Stimulated activated CD4-positive, alpha-beta T cell treated with anti-CD3 and anti-CD28 coated beads, TNF-alpha, amount 100 ng/mL, for 24 hours (primary cell): ENCODE results near the gene GJB5.
A peak's percentile ranks its signal among the peaks of the same experiment; 100 is the strongest.
"Not testable (repeated sequence)": the region's sequence is repeated elsewhere in the genome, so short reads cannot be mapped to it uniquely, and the experiment has no call there.

ENCODE experiments used
- DNase-seq, 3 experiments: peaks; one replicate each; pipeline ENCODE4 v3.0.0-alpha.2; 2020; ENCODE audit warnings: low read depth in 3 of 3

GJB5 gene

DNA sequence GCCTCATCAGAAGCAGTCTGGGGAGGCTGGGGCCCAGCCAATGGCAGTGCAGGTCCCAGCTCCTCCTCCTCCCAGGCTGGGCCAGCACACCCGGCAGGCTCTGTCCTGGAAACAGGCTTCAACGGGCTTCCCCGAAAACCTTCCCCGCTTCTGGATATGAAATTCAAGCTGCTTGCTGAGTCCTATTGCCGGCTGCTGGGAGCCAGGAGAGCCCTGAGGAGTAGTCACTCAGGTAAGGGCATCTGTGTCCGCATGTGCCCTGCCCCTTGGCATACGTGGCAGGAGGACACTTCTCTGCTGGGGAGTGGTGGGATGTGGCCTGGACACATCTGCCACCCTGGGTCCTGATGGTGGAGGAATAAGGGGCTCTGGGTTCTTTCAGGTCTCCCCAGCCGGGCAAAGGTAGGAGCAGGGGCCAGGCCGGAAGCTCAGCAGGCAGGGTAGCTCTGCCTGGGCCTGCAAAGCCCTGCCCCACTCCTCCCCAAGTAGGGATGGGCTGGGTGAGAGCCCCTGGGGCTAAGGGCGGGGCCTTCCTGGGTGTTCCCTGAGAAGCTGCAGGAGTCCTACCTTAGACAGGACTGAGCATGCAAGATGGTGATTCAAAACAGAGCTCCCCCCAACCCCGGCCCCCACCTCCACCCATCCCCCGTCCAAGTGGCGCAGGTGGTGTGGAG, at the start of gene GJB5:
Gene GJB5, plus strand, starts transcription at position 84 of the 674 bp plus-strand sequence. CDS start 2,284 bp downstream, outside the sequence.
- DNase-seq, result no peak

DNA sequence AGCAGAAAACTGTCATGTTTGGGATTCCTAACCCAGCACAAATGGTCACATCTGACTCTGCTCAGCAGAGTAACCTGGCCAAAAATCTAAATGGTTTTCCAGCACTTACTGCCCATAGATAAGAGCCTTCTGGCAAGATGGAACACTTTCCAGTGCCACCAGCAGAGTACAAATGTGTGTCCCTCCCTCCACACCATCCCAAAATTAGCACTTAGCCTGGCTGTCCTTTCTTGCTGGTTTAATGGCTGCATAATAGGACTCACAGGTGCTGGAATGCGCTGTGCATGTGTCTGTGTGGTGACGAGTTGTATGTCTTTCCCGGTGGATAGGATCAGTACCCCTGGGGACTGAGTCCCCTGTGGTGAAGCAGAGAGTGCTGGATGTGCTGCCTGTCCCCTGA, 49.8 kb upstream of the GJB5 start:
- no peak for DNase-seq

DNA sequence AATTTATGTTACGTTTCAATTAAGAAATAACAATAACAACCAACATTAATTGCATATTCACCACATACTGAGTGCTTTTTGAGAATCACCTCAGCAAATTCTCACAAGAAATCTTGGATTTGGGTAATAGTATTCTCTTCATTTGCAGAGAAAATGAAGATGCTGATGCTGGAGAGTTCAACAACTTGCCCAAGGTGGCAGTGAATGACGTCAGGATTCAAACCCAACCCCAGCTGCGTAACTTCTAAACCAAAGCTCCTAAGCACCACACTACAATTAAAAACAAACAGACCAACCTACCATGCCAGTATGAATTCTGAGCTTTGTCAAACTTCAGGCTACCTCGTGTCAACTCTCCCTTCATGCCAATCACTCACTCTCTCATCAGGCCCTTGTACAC, 46.7 kb upstream of the GJB5 start:
- DNase-seq, result no peak

DNA sequence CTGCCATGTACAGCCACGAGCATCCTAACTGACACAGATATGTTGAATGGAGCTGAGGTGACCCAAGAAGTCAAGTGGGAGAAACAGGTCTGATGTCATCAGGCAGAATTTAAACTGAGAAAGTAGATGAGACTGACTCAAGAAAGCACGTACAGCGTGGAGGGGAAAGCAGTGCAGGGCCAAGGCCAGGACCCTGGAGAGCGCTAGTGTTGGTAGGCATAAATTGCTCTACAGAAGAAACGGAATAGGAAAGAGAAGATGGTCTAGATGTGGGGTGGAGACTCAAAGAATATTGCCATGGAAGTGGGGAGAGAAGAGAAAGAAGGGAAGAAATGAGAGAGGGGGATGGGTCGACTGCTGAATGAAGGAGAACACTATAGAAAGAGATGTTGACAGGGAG, 45.3 kb upstream of the GJB5 start:
- DNase-seq, result no peak

DNA sequence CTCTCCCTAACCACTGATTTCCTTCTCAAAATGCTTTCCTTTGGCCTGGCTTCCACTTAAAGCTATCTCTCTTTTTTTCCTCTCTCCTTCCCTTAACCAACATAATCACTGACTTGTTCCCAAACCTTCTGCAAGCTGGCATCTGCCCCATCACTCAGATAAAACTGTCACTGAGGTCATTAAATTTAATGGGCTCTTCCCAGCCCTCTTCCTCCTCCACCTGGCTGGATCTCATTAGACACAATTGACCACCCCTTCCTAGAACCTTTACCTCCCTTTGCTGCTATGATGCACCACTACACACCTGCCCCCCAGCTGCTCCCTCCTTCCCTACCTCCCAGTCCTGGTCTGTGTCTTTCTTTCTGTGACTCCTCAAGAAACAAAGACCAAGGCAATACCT, 44.0 kb upstream of the GJB5 start:
- no peak for DNase-seq

DNA sequence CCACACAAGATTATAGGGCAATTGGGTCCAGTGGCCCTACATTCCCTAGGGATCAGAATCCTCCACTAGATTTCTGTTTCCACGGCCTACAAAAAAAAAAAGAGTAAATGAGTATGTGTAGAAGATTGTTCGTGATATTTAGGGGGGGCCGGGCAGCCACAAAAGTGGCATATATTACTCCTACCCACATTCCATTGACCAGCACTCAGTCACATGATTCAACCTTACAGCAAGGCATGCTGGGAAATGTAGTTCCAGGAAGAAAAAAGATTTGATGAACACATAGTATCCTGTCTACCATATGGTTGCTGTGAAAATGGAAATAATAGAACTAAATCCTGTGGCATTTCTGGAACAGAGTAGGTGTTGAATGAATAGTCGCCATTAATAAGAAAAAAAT, 43.4 kb upstream of the GJB5 start:
- no peak for DNase-seq

DNA sequence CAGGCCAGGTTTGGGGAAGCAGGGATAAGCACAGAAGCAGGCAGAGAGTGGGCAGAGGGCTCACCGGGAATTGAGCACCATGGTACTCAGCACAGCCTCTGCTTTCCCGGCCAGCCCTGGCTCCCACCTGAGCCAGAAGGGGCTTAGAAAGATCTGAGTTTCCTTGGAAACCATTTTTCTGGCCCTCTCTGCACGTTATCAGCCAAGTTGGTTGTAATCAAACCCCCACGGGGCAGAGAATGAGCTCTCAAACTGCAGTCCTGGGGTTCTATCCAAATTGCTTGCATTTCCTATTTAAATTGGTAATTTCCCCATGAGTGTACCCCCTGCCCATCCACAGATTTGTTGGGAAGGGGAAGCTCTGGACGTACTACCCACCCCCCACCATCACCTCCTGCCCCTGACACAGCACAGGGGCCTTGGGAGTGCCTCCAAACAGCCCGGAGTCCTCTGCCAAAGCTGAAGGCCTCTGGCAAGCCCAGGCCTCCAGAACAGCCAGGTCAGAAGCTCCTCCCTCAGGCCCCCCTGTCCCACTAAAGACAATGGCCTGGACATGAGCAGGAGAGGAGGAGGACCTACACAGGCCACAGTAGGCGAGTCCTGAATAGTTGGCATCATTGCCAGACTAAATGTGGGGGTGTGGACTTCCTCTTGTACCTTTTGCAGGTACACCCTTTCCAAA, 42.7 kb upstream of the GJB5 start:
- DNase-seq, result no peak

DNA sequence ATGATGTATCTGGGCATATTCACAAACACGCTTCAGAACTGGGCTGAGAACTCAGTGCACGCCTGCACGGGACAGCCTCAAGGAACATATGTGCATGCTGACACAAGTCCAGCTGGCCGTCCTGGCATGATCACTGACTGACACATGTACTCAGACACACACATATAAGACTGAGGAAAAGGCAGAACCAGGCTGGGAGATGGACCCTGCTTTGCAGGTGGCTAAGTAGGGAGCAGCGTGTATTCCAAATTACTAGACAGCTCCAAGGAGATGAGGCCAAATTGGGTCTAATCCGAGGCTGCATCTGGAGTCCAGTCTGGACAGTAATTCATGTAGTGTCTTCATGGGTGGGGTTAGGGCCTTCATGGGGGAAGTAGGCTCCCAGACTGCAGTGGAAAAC, 41.4 kb upstream of the GJB5 start:
- no peak for DNase-seq

DNA sequence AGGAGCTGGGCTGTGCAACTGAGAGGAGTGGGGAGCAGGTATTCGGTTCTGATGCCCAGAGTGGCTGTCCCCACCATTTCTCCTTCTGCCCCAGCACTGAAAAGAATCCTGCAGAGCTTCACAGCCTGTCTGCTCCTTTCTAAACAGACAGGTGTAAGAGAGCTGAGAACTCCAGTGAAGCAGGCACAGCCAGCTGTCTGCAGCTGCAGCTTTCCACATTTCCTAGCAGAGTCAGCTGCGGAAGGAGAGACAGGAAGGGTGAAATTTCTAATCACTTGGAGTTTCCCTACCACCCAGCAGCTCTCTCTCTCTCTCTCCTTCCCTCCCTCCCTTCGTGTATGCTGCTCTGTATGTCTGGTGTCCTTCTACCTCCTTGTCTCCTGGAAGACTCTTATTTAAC, 40.5 kb upstream of the GJB5 start:
- no peak for DNase-seq

DNA sequence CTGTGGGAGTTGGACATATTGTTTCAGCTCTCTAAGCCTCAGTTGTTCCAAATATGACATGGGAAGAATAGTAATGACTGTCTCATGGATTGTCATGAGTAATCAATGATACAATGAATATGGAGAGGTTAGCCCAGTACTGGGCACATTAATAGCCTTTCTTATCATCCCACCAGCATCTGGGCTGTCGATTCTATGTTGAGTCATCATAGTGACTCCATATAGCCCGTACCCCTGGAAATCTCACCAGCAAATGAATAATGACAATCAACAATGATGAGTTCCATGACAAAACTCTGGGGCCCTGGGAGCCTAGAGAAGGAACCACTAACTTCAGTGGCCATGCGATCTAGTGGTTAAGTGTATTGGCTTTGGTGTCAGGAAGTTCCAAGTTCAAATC, 39.7 kb upstream of the GJB5 start:
- DNase-seq, result no peak

DNA sequence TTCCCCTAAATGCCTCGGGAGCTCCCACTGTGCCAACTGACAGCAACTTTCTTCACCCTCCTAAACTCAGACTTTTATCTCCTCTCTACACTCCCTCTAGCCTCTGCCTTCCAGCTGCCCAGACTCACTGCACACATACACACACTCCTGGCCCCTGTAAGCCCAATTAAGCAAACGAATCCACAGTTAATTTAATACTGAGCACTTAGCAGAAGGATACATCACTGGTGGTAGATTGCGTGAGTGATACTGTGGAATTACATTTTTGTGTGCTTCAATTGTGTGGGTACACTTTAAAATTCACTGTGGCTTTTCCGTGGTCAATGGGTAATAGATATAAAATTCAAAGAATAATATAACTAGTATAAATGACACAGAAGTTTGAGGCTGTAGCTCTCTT, 33.6 kb upstream of the GJB5 start:
- DNase-seq, result no peak

DNA sequence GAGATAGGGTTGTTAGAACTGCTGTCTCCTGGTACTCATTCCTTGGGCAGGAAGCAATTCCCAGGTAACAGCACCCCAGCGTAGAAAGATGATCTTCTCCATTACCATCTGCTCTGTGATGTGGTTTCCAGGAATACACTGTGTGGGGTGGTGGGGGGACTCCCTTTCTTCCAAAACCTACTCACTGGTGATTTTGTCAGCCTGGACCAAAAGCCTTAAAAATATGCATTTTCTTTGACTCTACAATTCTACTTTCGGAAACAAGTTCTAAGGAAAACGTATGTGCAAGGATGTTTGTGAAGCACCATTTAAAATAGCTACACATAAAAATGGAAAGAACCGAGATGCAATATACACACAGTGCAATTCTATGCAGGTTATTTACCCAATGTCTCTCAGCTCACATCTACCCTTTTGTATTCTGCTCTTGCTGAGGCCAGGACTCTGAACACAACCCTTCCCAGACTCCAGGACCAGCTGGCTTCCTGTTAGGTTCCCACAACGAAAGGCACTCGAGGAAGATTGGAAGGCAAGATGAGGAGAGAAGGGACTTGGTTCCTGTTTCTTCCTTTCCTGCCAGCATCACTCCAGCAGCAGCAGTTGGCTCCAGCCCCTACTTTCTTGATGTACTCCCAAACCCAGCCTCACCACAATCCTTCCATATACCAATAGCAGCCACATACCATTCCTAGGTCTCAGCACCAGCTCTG, 33.0 kb upstream of the GJB5 start:
- DNase-seq, result no peak

DNA sequence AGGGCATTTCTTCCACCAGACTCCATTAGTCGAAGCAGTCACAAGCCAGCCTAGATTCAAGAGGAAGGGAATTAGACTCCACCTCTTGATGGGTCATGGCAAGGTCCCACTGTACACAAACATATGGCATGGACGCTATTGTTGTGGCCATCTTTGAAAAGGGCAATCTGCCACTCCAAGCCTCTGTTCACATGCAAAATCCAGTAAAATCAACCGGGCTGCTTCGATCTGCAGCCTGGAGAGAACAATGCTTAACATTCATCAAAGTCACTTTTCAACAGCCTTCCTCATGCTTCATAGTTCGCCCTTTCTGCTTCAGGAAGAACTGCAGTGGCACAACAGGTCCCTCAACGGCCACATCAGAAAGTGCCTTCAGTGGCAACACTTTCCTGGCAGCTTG, 28.0 kb upstream of the GJB5 start:
- DNase-seq, result no peak

DNA sequence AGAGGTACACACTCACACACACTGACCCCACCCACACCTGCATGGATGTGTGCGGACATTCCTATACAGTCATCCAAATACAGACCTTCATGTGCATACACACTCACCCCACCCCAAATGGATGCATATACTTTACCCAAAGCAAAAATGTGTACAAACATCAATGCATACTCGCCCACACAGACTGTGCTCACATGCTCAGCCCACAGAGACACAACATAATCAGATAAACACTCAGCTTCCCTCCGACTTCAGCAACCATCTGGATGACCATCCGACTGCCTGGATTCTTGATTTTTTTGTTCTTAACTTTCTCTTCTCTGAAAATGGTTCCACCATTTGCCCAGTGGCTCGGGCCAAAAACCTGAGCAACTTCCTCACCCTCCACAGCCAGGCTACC, 24.4 kb upstream of the GJB5 start:
- no peak for DNase-seq

DNA sequence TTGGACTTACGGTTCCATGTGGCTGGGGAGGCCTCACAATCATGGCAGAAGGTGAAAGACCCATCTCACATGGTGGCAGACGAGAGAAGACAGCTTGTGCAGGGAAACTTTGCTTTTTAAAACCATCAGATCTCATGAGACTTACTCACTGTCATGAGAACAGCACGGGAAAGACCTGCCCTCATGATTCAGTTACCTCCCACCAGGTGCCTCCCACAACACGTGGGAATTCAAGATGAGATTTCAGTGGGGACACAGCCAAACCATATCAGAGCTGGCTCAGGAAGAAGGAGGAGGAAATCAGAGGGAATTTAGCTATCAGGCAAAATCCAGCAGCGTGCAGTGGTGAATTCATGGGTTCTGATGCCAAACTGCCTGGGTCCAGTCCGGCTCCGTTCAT, 22.0 kb upstream of the GJB5 start:
- not testable (repeated sequence) for DNase-seq

DNA sequence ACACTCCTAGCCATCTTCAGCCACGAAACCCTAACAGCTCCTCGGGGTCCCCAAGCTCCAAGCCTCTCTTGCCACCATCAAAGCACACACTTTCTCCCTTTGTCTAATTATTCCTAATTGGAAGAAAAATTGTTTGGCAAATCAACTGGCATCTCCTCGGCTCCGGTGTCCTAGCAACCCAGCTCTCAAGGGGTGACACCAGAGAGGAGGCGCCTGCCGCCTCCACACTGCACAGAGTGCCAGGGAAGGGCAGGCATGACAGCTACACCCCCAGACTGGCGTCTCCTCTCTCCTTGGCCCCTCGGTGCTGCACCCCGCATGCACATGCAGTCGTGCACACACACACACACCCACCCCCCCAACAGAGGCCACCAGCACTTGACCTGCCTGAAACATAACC, 18.2 kb upstream of the GJB5 start:
- no peak for DNase-seq

DNA sequence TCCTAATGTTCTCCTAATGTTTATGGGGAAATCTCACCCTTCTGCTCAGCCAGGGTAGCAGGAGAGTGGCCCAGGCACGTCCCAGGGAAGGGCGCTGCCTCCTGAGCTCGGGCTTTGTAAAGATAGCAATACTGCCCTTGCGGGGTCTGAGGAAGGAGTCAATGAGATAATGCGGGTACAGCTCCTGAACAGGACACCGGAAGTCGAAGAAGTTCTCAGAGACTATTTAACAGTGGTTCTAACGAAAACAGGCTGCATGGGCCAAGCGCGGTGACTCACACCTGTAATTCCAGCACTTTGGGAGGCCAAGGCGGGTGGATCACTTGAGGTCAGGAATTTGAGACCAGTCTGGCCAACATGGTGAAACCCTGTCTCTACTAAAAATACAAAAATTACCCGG, 17.6 kb upstream of the GJB5 start:
- not testable (repeated sequence) for DNase-seq

DNA sequence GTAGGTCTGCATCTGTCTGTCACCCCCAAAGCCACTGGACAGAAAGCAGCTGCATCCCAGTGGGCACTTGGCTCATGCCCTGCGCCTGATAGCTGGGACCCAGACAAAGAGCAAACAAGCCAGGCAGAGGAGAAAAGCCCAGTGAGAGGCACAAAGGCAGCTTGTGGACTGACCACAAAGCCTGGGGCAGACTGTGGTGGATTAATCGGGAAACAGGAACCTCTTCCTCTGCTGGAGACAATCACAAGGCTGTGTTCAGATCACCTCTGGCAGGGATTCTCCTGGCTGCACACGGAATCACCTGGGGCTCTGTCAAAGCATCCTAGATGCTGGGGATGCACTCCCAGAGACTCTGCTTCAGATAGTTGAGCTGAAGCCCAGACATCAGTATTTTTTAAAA, 15.2 kb upstream of the GJB5 start:
- no peak for DNase-seq

DNA sequence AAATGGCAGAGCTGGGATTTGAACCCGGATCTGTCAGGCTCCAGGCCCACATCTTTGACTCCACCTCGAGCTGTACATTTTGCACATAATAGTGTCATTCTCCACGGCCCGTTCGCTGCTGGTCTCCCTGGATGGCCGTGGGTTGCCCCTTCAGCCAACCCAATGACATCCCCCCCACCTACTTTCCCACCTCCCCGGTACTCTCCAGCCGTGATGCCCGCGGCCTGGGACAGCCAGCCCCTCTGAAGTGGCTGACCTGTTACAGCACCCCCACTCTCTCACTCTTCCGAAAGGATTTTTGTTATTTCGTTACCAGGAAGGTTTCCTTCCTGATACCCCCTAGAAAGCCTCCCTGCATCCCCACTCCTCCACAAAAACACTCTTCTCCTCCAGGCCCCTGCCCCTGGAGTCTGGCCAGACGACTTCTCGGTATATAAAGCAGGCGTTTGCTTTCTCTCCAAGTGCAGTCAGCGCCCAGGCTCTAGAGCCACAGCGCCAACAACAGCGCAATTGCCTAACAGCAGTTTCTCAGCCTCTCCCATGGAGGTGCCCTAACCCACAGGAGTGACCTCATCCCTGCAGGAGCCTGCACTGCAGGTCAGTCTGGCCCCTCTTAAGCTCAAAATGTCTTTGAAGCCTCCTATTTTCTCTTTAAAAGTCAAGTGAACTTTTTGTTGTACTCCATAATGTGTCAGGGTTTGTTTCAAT, 14.5 kb upstream of the GJB5 start:
- no peak for DNase-seq

DNA sequence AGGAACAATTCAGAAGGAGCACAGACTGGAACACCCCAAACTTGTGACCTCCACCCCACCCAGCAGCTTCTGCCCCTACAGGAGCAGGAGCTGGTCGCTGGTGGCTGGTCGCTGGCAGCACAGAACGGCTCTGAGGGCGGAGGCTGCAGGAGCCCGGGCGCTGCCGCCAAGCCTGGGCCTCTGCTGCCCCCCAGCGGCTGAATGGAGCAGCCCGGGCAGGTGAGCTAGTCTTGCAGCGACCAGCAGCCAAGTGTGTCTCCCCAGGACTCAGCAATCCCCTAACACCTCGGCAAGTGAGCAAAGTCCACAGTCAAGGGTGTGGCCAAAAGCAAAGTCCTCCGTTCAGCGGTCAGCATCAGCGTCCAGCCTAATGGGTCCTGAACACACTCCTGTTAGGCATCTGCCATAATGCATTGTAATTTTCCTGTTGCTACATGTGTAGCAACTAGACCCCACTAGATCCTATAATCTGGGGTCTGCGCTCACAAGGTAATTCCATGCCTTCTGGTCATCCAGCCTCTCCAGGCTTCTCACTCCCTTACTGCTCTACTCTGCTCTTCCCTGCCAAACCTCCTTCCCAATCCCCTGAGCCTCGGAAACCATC, 12.1 kb upstream of the GJB5 start:
- DNase-seq, result peak; percentile 56 to 79 (median 63)

DNA sequence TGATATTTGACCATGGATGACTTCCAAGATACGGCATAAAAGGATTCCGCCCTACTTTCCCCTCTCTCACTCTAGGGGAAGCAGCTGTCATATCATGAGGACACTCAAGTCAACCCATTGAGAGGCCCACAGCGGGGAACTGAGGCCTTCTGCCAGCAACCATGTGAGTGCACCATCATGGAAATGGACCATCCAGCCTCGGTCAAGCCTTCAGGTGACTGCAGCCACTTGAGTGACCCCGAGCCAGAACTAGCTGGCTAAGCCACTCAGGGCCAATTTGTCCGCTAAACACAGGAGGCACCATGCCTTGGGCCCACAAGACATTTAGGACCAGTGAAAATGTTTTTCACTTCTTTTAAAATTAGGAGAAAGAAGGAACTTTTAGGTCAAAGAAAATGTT, 11.1 kb upstream of the GJB5 start:
- DNase-seq, result no peak

DNA sequence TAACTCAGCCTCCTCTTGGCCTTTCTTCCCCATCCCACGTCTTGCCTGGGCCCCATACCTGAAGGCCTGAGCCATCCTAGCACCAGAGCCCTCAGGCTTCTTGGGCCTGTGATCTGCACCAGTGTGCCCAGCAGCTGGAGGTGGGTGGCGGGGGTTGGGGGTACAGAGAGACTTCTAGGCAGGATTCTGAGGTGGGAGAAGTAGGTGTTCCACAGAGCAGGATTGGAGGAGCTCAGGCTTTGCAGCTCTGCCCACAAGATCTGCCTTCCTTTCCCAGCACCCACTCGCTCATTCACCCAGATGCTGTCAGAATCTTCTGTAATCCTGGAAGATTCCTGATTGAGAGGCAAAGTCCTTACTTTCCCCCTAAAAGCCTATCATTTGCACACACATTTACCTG, 10.0 kb upstream of the GJB5 start:
- DNase-seq, result no peak
